ENCODE results near the gene IFT57.

DNA sequence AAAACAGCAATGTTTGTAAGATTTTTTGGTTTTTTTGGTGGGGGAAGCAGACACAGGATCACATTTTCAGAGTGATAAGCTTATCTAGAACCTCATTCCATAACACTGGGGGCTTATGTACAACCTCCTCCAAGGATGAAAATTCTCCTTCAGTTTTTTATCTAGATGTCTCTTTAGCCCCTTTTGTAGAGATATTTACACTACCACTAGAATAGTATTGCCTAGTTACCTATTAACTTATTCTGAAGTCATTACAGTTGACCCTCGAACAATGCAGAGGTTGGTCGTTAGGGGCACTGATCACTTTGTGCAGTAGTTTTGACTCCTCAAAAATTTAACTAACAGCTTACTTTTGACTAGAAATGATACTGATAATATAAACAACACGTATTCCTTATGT lies 32.8 kb downstream of the IFT57 start:
- TF ChIP-seq, protein P1, sequence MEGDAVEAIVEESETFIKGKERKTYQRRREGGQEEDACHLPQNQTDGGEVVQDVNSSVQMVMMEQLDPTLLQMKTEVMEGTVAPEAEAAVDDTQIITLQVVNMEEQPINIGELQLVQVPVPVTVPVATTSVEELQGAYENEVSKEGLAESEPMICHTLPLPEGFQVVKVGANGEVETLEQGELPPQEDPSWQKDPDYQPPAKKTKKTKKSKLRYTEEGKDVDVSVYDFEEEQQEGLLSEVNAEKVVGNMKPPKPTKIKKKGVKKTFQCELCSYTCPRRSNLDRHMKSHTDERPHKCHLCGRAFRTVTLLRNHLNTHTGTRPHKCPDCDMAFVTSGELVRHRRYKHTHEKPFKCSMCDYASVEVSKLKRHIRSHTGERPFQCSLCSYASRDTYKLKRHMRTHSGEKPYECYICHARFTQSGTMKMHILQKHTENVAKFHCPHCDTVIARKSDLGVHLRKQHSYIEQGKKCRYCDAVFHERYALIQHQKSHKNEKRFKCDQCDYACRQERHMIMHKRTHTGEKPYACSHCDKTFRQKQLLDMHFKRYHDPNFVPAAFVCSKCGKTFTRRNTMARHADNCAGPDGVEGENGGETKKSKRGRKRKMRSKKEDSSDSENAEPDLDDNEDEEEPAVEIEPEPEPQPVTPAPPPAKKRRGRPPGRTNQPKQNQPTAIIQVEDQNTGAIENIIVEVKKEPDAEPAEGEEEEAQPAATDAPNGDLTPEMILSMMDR (IDR thresholded peaks at IDR 0.05; ENCODE audit: insufficient read depth, low read depth, low read length): no peak
- TF ChIP-seq EZH2 (IDR thresholded peaks at IDR 0.05; ENCODE audit: insufficient read depth, low read length): no peak
